GM12865 (cell line): ENCODE data around the gene SRRM4.

ENCODE experiments used
- DNase-seq: peaks from one replicate; pipeline ENCODE4 v3.0.0; 2010; ENCODE audit warnings: low read depth
- H3K4me3 ChIP-seq: 2 replicates; pipeline ENCODE4 v1.5.1; 2011; ENCODE audit warnings: mild to moderate bottlenecking, low read depth, low read length, control low read depth
- CTCF ChIP-seq: IDR thresholded peaks from 2 replicates; pipeline ENCODE4 v1.5.1; 2011; ENCODE audit warnings: low read length, control low read depth, low read depth, inconsistent platforms; ENCODE audit not compliant: insufficient read depth; ENCODE audit errors: missing control alignments

SRRM4 gene

GRCh38 chr12:118982984-118983761 lies 1.8 kb downstream of the SRRM4 start:
- TF ChIP-seq CTCF = no peak
- H3K4me3 ChIP-seq = no peak overlapping the region
- DNase-seq = no peak

- DNase-seq = no peak
- no peak overlapping the region for H3K4me3 ChIP-seq
- no peak for TF ChIP-seq CTCF
Observed at GRCh38 chr12:118984161-118984943, 3.0 kb downstream of the SRRM4 start.

GRCh38 chr12:118986050-118986449 lies 4.7 kb downstream of the SRRM4 start:
- no peak for DNase-seq
- H3K4me3 ChIP-seq = no peak overlapping the region
- TF ChIP-seq CTCF = no peak

- H3K4me3 ChIP-seq = no peak overlapping the region
- TF ChIP-seq CTCF = no peak
Observed at GRCh38 chr12:118999107-118999506, 17.8 kb downstream of the SRRM4 start.

GRCh38 chr12:119005085-119005484 lies 23.7 kb downstream of the SRRM4 start:
- TF ChIP-seq CTCF = no peak
- DNase-seq = no peak

More at GRCh38 chr12:118999107-118999506, 17.8 kb downstream of the SRRM4 start:
- no peak for DNase-seq

GRCh38 chr12:119005913-119006312 lies 24.6 kb downstream of the SRRM4 start:
- DNase-seq = no peak
- no peak for TF ChIP-seq CTCF
- H3K4me3 ChIP-seq = no peak overlapping the region

More at GRCh38 chr12:119005085-119005484, 23.7 kb downstream of the SRRM4 start:
- H3K4me3 ChIP-seq = no peak overlapping the region
